Naive B cell (primary cell): ENCODE measurements around the gene FFAR2. TPM values are rescaled to one million over a fixed set of nuclear protein-coding genes. Genes with fewer than 3 reads are reported as not detected.

Source experiments
- ATAC-seq, 2 donors: fragments of 150-1000 bp; cut with Tn5 transposase; 2 replicates each; pipeline ENCODE4 v1.10.0; 2021; ENCODE audit warnings: low read depth in 2 of 2, mild to moderate bottlenecking in 2 of 2, moderate library complexity in 2 of 2
- DNase-seq: peaks from one replicate; pipeline ENCODE4 v3.0.0; 2022
- H3K27ac Mint-ChIP-seq, 6 donors: one replicate each; pipeline ENCODE4 v1.8.0; 2020 to 2022; ENCODE audit warnings: mild to moderate bottlenecking in 6 of 6, mixed read lengths in 6 of 6, moderate library complexity in 5 of 6, inconsistent platforms in 2 of 6
- H3K27me3 Mint-ChIP-seq, 3 donors: one replicate each; pipeline ENCODE4 v1.8.0; 2021 to 2022; ENCODE audit warnings: mixed read lengths in 3 of 3, mild to moderate bottlenecking in 1 of 3
- H3K36me3 Mint-ChIP-seq, 2 donors: one replicate each; pipeline ENCODE4 v1.8.0; 2020 to 2022; ENCODE audit warnings: mixed read lengths in 2 of 2, inconsistent platforms in 1 of 2, mild to moderate bottlenecking in 1 of 2
- H3K4me1 Mint-ChIP-seq, 3 donors: one replicate each; pipeline ENCODE4 v1.8.0; 2020 to 2022; ENCODE audit warnings: mixed read lengths in 3 of 3, inconsistent platforms in 1 of 3, mild to moderate bottlenecking in 1 of 3, moderate library complexity in 1 of 3
- H3K4me3 Mint-ChIP-seq, 8 donors: one replicate each; pipeline ENCODE4 v1.8.0; 2020 to 2022; ENCODE audit warnings: mild to moderate bottlenecking in 8 of 8, mixed read lengths in 8 of 8, moderate library complexity in 8 of 8, inconsistent platforms in 2 of 8
- H3K9me3 Mint-ChIP-seq, 7 donors: one replicate each; pipeline ENCODE4 v1.8.0; 2020 to 2022; ENCODE audit warnings: mixed read lengths in 7 of 7, mild to moderate bottlenecking in 5 of 7, inconsistent platforms in 2 of 7, moderate library complexity in 1 of 7
- polyA plus RNA-seq, 6 donors: library from polyadenylated mRNA; unstranded; fragments of 300-500 nt; fragmentation: Illumina TruSeq; gene quantifications; one replicate each; pipeline ENCODE4 v1.2.3, GENCODE V29; 2021; ENCODE audit warnings: low read depth in 6 of 6

FFAR2 gene
- polyA plus RNA-seq, 6 donors from 2014 or later = not detected

GRCh38 chr19:35487656-35488182 is 39.7 kb downstream of the FFAR2 start:
- Mint-ChIP-seq H3K9me3 (no peaks in the 10 kb centered on the region), H3K36me3 (no peaks in the 10 kb centered on the region), H3K27ac (peak overlapping the region in 1 of 6 donors; percentile 75), H3K4me1 (peaks cover 13 to 23% (median 15%) of the 10 kb centered on the region in 3 donors), H3K27me3 (peaks cover 12 to 42% (median 27%) of the 10 kb centered on the region in 3 donors), H3K4me3 (no peak overlapping the region)
- DNase-seq (no peak), ATAC-seq (no peak)

- ATAC-seq = no peak
- H3K27ac Mint-ChIP-seq = peak overlapping the region in 1 of 6 donors; percentile 48
Measured at GRCh38 chr19:35488677-35489076, 40.6 kb downstream of the FFAR2 start.

GRCh38 chr19:35490364-35490763 is 42.3 kb downstream of the FFAR2 start, which contains the start of gene KRTDAP:
TSS of gene KRTDAP (minus strand) at chr19:35490464. CDS start at chr19:35490442, 22 bp downstream.
- Mint-ChIP-seq H3K9me3 (no peaks in the 10 kb centered on the region), H3K27ac (no peak within 1 kb of the TSS), H3K27me3 (peaks cover 12 to 47% (median 27%) of the 10 kb centered on the region in 3 donors), H3K4me3 (no peak within 1 kb of the TSS), H3K36me3 (no peaks in the 10 kb centered on the region), H3K4me1 (peaks cover 6 to 10% (median 9%) of the 10 kb centered on the region in 3 donors)
- DNase-seq (no peak), ATAC-seq (no peak)

More at GRCh38 chr19:35488677-35489076, 40.6 kb downstream of the FFAR2 start:
- no peaks in the 10 kb centered on the region for H3K9me3 Mint-ChIP-seq
- H3K36me3 Mint-ChIP-seq = no peaks in the 10 kb centered on the region
- no peak overlapping the region for H3K4me3 Mint-ChIP-seq
- H3K27me3 Mint-ChIP-seq = peaks cover 12 to 42% (median 27%) of the 10 kb centered on the region in 3 donors
- no peak for DNase-seq
- peaks cover 13 to 19% (median 15%) of the 10 kb centered on the region in 3 donors for H3K4me1 Mint-ChIP-seq

DNA sequence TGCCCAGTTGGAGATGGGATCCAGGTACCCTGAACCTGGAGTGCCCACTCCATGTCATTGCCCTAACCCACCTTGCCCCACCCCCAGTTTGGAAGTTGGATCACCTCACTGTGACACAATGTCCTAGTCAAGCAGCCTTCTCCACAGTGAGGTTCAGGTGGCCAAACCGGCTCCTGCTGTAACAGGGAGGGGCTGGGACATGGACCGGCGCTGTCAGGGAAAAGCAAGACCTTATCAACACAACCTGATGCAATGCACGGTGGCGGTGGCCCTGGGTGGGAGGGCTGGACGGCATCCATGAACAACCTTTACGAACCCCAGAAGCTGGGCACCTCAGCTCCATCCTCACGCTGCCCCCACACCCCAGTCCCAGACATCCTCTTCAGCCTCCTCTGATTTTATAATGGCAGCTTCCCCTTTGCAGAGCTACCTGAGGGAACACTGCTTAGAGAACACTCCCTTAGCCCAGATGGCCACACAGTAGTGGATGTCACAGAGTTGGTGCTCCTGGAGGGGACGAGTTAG is 43.8 kb downstream of the FFAR2 start:
- no peaks in the 10 kb centered on the region for H3K36me3 Mint-ChIP-seq
- no peak overlapping the region for H3K27ac Mint-ChIP-seq
- H3K4me1 Mint-ChIP-seq = peaks cover 7 to 12% (median 9%) of the 10 kb centered on the region in 3 donors
- DNase-seq (no peak), ATAC-seq (no peak)
- no peak overlapping the region for H3K4me3 Mint-ChIP-seq
- peaks cover 12 to 47% (median 27%) of the 10 kb centered on the region in 3 donors for H3K27me3 Mint-ChIP-seq
- no peaks in the 10 kb centered on the region for H3K9me3 Mint-ChIP-seq

GRCh38 chr19:35493971-35494370 is 45.9 kb downstream of the FFAR2 start:
- Mint-ChIP-seq H3K9me3 (no peaks in the 10 kb centered on the region), H3K36me3 (no peaks in the 10 kb centered on the region), H3K4me3 (no peak overlapping the region), H3K27ac (no peak overlapping the region), H3K4me1 (peaks cover 7 to 9% (median 8%) of the 10 kb centered on the region in 3 donors), H3K27me3 (peaks cover 17 to 39% (median 19%) of the 10 kb centered on the region in 3 donors)
- DNase-seq (no peak), ATAC-seq (no peak)

- Mint-ChIP-seq H3K4me1 (peaks cover 7 to 9% (median 8%) of the 10 kb centered on the region in 3 donors), H3K4me3 (peak overlapping the region in 4 of 8 donors; percentile 29 to 72 (median 36)), H3K9me3 (no peaks in the 10 kb centered on the region), H3K36me3 (no peaks in the 10 kb centered on the region), H3K27ac (no peak overlapping the region), H3K27me3 (peaks cover 16 to 30% (median 23%) of the 10 kb centered on the region in 3 donors)
- ATAC-seq = peak; percentile 92 to 94
- peak; percentile 59 for DNase-seq
Measured at GRCh38 chr19:35495107-35496064, 47.3 kb downstream of the FFAR2 start.

- H3K4me3 Mint-ChIP-seq = no peak overlapping the region
- H3K9me3 Mint-ChIP-seq = no peaks in the 10 kb centered on the region
- H3K27me3 Mint-ChIP-seq = peaks cover 14 to 31% (median 23%) of the 10 kb centered on the region in 3 donors
- H3K36me3 Mint-ChIP-seq = no peaks in the 10 kb centered on the region
- no peak overlapping the region for H3K27ac Mint-ChIP-seq
- DNase-seq (no peak), ATAC-seq (no peak)
- peaks cover 7 to 9% (median 8%) of the 10 kb centered on the region in 3 donors for H3K4me1 Mint-ChIP-seq
Measured at GRCh38 chr19:35497406-35497805, 49.3 kb downstream of the FFAR2 start.

DNA sequence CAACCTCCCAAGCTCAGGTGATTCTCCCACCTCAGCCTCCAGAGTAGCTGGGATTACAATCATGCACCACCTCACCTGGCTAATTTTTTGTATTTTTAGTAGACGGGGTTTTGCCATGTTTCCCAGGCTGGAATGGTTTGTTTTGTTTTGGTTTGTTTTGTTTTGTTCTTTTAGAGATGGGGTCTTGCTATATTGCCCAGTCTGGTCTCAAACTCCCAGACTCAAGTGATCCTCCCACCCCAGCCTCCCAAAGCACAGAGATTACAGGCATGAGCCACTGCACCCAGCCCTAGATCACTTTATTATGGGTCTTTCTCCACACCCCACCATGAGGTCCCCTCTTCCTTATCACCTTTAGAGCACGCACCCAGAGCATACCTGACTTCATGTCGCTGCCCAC is 50.2 kb downstream of the FFAR2 start:
- Mint-ChIP-seq H3K4me1 (peaks cover 7 to 9% (median 8%) of the 10 kb centered on the region in 3 donors), H3K4me3 (no peak overlapping the region), H3K27me3 (peaks cover 10 to 37% (median 31%) of the 10 kb centered on the region in 3 donors), H3K27ac (peak overlapping the region in 1 of 6 donors; percentile 1), H3K9me3 (no peaks in the 10 kb centered on the region), H3K36me3 (no peaks in the 10 kb centered on the region)
- ATAC-seq = no peak
- DNase-seq = no peak

- Mint-ChIP-seq H3K9me3 (no peaks in the 10 kb centered on the region), H3K27ac (no peak overlapping the region), H3K27me3 (peaks cover 10 to 38% (median 36%) of the 10 kb centered on the region in 3 donors), H3K4me1 (peaks cover 7 to 9% (median 8%) of the 10 kb centered on the region in 3 donors), H3K4me3 (no peak overlapping the region), H3K36me3 (no peaks in the 10 kb centered on the region)
- ATAC-seq = no peak
- DNase-seq = no peak
Measured at GRCh38 chr19:35498984-35499527, 51.0 kb downstream of the FFAR2 start.

DNA sequence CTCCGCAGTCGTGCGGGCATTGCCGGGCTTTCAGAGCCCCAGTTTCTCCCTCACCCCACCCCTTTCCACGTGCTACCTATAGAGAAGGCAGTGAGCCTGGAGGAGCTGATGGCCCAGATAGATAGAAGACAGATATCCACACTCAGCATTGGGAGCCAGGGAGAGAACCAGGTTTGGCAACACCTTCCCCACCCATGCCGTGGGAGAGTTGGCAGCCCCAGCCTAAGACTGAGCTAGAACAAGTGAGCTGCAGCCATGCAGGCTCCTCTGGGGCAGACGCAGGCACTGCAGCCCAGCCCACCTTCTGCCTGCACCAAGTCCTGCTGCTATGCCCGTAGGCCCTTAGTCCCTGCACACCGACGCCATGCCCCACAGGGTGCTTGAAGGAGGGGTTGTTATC is 52.6 kb downstream of the FFAR2 start:
- peaks cover 16 to 48% (median 47%) of the 10 kb centered on the region in 3 donors for H3K27me3 Mint-ChIP-seq
- DNase-seq (no peak), ATAC-seq (no peak)
- H3K4me1 Mint-ChIP-seq = peaks cover 0 to under 1% (median 0%) of the 10 kb centered on the region in 3 donors
- H3K4me3 Mint-ChIP-seq = no peak overlapping the region
- H3K27ac Mint-ChIP-seq = no peak overlapping the region
- peaks cover 0 to 2% (median 0%) of the 10 kb centered on the region in 7 donors for H3K9me3 Mint-ChIP-seq
- no peaks in the 10 kb centered on the region for H3K36me3 Mint-ChIP-seq

Other genes starting within 250 kb of the FFAR2 start
- gene FAM187B, start 219.5 kb upstream of the FFAR2 start, polyA plus RNA-seq = not detected
- 10 to 100 TPM; 11.7 to 46.3 (median 34.8) TPM for gene LSR, start 199.3 kb upstream of the FFAR2 start, polyA plus RNA-seq
- 10 to 100 TPM in 4 of 6 donors, 1 to 10 TPM in 2; 1.9 to 15.5 (median 10.4) TPM for gene USF2, start 179.3 kb upstream of the FFAR2 start, polyA plus RNA-seq
- gene HAMP, start 165.7 kb upstream of the FFAR2 start, polyA plus RNA-seq = under 1 TPM in 1 of 6 donors, not detected in 5; 0.12 TPM
- under 1 TPM in 4 of 6 donors, not detected in 2; 0.12 to 0.41 (median 0.29) TPM for gene MAG, start 156.1 kb upstream of the FFAR2 start, polyA plus RNA-seq
- 100 to 1,000 TPM; 364 to 971 (median 552) TPM for gene CD22, start 119.1 kb upstream of the FFAR2 start, polyA plus RNA-seq
- gene FFAR1, start 100.4 kb upstream of the FFAR2 start, polyA plus RNA-seq = 1 to 10 TPM in 2 of 6 donors, under 1 TPM in 4; 0.14 to 1.9 (median 0.75) TPM
- under 1 TPM in 1 of 6 donors, not detected in 5; 0.17 TPM for gene FFAR3, start 89.8 kb upstream of the FFAR2 start, polyA plus RNA-seq
- gene GPR42, start 77.2 kb upstream of the FFAR2 start, polyA plus RNA-seq = not detected
- not detected for gene KRTDAP, start 42.2 kb downstream of the FFAR2 start, polyA plus RNA-seq
- gene DMKN, start 65.4 kb downstream of the FFAR2 start, polyA plus RNA-seq = 1 to 10 TPM in 2 of 6 donors, not detected in 4; 2.6 to 3.1 TPM
- not detected for gene SBSN, start 80.1 kb downstream of the FFAR2 start, polyA plus RNA-seq
- gene GAPDHS, start 85.2 kb downstream of the FFAR2 start, polyA plus RNA-seq = not detected
- 100 to 1,000 TPM; 153 to 293 (median 162) TPM for gene TMEM147, start 97.4 kb downstream of the FFAR2 start, polyA plus RNA-seq
- gene ATP4A, start 115.4 kb downstream of the FFAR2 start, polyA plus RNA-seq = not detected
- gene PMIS2, start 137.9 kb downstream of the FFAR2 start, polyA plus RNA-seq = not detected
- gene HAUS5, start 164.5 kb downstream of the FFAR2 start, polyA plus RNA-seq = 1 to 10 TPM; 6.7 to 9.8 (median 8.6) TPM
- gene RBM42, start 180.8 kb downstream of the FFAR2 start, polyA plus RNA-seq = 10 to 100 TPM; 30.6 to 71.1 (median 50.9) TPM
- under 1 TPM in 1 of 6 donors, not detected in 5; 0.61 TPM for gene ETV2, start 193.5 kb downstream of the FFAR2 start, polyA plus RNA-seq
- gene COX6B1, start 200.1 kb downstream of the FFAR2 start, polyA plus RNA-seq = 100 to 1,000 TPM; 623 to 732 (median 678) TPM
- gene UPK1A, start 218.3 kb downstream of the FFAR2 start, polyA plus RNA-seq = not detected